HT-29 (cell line): Measurements from ENCODE around the gene DHX34. TPM values are rescaled to one million over a fixed set of nuclear protein-coding genes. Genes with fewer than 3 reads are reported as not detected.
"Not testable (repeated sequence)": the region's sequence is repeated elsewhere in the genome, so short reads cannot be mapped to it uniquely, and the experiment has no call there.

Source experiments
- DNase-seq: peaks from one replicate; pipeline ENCODE4 v3.0.0-alpha.2; 2015; ENCODE audit warnings: low spot score
- total RNA-seq: library from RNA; depleted of rRNA; stranded (reverse); fragments of >200 nt; shearing (Covaris generic); gene quantifications from 2 replicates; pipeline ENCODE4 v1.2.3, GENCODE V29; 2014

DHX34 gene
- total RNA-seq, 1 experiment from 2014 or later: 88.4 TPM

DNA sequence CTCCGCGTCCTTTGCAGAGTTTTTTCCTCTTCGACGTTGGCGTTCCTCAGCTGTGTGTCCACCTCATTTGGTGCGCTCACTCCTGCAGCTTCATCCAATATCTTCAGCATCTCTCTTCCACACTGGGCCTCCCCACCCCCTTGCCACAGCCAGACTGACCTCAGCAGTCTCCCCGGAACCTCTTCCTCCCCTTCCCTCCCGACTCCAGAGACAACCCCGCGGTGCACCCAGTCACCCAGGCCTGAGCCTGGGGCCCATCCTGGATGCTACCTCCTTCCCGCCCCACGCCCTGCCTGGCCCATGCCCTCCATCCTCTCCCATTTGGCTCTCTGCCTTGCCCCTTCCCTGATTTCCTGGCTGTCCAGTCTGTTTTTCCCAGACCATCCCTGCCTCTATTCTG lies 25.2 kb upstream of the DHX34 start:
- DNase-seq: no peak

DNA sequence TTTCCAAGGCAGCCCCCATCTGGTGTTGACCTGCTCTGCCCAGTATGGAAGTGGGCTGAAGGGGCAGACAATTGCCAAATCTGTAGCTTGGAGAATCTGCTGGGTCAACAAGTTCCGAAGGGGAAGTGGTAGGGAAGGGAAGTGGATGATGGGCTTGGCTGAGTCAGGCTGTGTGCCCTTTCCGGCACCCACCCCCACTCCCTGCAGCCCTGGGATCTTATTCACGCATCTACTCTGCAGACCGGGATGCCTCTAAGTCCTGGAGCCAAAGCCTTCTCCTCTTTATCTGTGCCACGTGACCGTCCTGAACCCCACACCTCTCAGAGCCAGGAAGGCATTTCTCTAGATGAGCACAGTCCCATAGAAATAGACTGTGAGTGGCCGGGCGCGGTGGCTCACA lies 24.6 kb upstream of the DHX34 start:
- no peak for DNase-seq

DNA sequence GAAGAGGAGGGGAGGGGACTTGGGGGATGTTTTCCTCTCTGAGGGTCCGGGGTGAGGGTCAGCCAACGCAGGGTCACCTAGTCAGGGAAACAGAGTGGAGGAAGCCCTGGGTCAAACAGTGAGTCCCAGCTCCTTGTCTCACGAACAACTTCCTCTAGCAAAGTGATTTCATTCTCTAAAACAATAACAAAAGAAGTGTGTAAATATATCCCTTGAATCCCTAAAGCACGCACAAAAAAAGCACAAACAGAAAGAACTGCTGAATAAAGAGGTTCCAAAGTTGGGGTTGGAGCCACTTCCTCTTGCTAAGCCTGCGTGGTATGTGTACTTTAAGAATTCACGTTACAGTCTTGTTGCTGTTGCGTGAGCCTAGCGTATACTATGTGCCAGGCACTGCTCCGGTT lies 18.6 kb upstream of the DHX34 start:
- DNase-seq: no peak

DNA sequence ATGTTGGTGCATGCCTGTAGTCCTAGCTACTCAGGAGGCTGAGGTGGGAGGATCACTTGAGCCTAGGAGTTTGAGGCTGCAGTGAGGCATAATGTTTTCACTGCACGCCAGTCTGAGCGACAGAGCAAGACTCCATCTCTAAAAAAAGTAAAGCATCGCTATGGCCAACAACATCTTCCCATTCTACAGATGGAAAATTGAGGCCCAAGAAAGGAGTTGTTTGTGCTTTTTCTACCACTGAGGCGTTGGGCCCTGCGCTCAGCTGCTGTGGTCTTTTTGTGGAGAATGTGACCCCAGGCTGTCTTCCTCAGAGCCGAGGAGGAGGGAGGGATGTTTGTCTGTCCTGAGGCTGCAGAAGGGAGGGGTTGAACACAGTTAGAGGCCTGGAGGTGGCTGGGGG lies 17.6 kb upstream of the DHX34 start:
- DNase-seq: no peak

DNA sequence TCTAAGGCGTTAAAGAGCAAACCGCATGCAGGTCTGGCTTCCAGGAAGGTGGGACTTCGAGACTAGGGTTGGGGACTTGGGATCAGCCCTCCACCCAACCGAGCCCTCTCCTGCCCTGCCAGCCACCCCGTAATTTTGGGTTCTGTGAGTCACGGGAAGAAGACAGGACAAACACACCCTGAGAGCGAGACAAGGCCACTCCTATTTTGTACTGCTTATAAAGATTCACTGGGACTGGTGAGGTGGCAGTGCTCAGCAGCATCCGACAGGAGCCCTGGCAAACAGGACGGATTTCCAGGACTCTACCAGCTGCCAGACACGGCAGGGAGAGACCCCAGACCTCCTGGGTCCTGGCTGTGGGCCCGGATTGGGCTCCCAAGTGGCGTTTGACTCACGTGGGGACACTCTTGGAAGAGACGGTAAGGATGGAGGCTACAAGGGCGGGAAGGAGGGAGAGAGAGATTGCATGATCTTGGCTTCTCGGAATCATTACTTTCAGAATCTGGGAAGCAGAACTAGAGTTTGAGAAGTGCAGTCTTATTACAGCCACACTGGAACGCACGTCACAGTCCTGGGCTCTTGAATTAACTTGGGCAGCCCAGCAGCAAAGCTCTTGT lies 17.1 kb upstream of the DHX34 start, which contains the start of gene C5AR2:
TSS of gene C5AR2 (plus strand) at position 245 of the 617 bp plus-strand sequence. CDS start 8,625 bp downstream, outside the sequence.
- DNase-seq: no peak

DNA sequence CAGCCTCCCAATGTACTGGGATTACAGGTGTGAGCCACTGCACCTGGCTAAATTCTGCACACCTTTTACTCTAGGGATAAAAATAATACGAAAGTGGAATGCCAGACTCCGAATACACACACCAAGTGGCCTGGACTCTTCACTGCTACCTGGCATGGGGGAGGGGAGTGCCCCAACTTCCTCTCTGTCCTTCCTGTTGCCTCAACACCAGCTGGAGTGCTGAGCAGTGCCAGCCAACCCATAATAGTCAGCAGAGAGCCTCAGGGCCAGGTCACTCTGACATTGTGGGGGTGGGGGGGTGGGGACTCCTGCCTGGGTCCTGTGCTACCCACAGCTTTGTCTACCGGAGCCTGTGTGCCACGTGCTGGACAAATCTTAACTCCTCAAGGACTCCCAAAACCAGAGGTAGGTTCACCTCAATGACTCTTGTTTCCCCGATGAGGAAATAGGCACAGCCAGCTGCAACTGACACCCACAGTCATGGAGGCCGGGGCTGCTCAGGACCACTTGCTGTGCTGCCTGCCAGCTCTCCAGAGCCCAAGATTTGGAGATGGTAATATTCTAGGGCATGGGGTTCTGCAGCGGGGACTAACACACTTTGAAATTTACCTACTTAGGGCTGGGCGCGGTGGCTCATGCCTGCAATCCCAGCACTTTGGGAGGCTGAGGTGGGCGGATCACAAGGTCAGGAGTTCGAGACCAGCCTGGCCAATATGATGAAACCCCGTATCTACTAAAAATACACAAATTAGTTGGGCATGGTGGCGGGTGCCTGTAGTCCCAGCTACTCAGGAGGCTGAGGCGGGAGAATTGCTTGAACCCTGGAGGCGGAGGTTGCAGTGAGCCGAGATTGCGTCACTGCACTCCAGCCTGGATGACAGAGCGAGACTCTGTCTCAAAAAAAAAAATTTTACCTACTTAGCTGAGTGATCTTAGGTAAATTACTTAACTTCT lies 12.1 kb upstream of the DHX34 start:
- not testable (repeated sequence) for DNase-seq

DNA sequence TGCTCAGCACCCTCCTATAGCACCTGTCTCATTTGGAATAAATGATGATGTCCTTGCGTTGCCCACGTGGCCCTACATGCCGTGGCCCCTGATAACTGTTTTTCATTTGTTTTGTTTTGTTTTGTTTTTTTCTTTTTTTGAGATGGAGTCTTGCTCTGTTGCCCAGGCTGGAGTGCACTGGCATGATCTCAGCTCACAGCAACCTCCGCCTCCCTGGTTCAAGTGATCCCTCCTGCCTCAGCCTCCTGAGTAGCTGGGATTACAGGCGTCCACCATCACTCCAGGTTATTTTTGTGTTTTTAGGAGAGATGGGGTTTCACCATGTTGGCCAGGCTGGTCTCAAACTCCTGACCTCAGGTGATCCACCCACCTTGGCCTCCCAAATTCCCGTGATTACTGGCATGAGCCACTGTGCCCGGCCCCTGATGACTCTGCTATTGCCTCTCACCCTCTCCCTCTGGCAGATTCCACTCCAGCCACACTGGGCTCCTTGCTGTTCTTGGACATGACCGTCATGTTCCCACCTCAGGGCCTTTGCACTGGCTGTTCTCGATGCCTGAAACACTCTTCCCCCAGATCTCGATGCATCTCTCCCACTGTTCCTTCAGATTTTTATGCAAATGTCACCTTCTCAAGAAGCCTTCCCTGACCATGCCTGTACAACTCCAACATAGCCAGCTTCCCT lies 9.8 kb upstream of the DHX34 start:
- DNase-seq: no peak

DNA sequence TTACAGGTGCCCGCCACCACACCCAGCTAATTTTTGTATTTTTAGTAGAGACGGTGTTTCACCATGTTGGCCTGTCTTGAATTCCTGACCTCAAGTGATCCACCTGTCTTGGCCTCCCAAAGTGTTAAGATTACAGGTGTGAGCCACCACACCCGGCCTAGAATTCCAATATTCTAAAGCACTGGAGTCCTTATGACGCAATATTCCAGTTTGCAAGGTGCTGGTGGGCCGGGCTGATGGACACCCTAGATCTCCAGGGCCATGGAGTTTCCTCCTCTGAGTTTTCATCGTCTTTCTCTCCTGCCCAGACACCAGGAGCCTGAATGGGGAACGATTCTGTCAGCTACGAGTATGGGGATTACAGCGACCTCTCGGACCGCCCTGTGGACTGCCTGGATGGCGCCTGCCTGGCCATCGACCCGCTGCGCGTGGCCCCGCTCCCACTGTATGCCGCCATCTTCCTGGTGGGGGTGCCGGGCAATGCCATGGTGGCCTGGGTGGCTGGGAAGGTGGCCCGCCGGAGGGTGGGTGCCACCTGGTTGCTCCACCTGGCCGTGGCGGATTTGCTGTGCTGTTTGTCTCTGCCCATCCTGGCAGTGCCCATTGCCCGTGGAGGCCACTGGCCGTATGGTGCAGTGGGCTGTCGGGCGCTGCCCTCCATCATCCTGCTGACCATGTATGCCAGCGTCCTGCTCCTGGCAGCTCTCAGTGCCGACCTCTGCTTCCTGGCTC lies 8.5 kb upstream of the DHX34 start:
- DNase-seq: no peak

DNA sequence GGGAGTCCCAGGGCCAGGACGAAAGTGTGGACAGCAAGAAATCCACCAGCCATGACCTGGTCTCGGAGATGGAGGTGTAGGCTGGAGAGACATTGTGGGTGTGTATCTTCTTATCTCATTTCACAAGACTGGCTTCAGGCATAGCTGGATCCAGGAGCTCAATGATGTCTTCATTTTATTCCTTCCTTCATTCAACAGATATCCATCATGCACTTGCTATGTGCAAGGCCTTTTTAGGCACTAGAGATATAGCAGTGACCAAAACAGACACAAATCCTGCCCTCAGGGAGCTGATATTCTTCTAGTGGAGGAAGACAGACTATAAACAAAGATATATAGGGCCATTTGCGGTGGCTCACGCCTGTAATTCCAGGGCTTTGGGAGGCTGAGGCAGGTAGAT lies 7.4 kb upstream of the DHX34 start:
- DNase-seq: no peak

DNA sequence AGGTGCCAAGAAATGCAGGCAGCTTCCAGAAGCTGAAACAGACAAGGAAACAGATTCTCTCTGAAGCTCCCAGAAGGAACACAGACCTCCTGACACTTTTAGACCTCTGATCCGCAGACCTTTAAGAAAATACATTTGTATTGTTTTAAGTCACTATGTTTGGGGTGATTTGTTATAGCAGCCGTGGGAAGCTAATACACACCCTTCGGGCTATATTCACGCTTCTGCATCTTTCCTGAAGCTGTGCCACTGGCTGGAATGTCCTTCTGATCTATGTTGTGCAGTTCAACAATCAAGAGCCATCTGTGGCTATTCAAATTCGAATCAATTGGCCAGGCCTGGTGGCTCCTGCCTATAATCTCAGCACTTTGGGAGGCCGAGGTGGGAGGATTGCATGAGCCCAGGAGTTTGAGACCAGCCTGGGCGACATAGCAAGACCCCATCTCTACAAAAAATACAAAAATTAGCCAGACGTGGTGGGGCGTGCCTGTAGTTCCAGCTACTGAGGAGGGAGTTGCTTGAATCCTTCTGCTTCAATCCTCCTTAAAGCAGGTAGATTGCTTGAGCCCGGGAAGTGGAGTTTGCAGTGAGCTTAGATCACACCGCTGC lies 5.8 kb upstream of the DHX34 start:
- no peak for DNase-seq

DNA sequence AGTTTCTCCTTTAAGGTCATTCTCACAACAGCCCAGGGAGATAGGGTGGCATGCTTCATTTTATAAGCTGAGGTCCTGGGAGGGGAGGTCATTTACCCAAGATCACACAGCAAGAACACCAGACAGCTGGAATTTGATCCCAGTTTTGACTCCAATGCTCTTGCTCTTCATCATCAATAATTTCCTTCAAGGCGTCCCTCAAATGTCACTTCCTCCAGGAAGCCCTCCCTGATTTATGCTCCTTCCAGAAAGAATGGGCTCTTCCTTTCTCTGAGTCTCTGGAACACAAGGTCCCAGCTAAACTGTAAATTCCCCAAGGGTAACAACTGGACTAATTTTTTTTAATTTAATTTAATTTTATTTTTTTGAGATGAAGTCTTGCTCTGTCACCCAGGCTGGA lies 4.7 kb upstream of the DHX34 start:
- no peak for DNase-seq

DNA sequence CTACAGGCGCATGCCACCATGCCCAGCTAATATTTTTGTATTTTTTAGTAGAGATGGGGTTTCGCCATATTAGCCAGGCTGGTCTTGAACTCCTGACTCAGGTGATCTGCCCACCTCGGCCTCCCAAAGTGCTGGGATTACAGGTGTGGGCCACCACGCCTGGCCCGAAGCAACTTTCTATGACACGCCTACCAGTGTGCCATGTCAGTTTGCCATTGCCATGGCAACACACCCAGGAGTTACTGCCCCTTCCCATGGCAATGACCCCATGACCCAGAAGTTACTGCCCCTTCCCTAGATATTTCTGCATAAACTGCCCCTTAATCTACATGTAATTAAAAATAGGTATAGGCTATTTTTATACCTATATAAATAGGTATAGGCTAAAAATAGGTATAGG lies 3.1 kb upstream of the DHX34 start:
- not testable (repeated sequence) for DNase-seq

DNA sequence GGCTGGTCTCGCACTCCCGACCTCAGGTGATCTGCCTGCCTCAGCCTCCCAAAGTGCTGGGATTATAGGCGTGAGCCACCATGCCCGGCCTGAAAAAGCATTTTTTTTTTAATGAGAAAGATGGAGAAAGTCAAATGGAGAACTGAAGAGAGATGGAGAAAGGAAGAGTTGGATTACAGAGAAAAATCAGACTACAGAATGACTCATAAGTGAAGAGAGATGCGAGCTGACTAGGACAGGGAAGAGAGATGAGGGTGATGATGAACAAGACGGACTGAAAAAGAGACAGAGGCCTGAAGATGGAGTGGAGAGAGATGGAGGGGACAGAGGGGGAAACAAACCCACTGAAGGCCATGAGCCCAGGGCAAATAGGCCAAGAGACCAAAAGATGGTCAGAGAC lies 1.5 kb downstream of the DHX34 start:
- DNase-seq: no peak

DNA sequence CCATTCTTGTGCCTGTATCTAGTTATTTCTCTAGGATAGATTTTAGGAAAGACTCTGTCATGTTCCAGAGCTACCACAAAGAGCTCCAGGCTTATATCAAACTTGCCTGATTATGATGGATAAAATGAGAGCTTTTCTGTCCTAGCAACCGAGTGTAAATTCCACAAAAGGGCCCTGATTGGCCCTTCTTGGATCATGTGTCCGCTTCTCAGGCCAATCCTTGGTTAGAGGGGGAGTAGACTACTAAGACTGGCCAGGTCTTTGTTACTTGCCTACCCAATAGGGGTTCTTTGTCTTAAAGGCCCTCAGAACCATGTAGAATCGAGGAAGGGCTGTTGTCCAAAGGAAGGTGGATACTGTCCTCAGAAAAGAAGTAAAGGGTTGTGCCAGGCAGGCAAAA lies 2.4 kb downstream of the DHX34 start:
- DNase-seq: peak; percentile 60

DNA sequence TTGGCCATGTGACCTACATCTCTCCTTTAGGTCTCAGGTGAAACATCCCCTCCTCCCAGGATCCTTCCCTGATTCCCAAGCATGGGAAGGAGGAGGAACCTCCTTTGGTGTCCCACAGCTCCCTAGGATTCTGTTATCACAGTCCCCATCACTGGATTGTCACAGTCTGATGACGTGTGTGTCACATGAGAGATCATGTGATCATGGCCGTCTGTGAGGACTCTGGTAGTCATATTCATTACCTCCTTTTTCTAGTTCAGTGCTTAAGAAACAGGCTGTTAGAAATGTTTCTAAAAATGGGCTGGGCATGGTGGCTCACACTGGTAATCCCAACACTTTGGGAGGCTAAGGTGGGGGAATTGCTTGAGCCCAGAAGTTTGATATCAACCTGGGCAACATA lies 3.0 kb downstream of the DHX34 start:
- no peak for DNase-seq

DNA sequence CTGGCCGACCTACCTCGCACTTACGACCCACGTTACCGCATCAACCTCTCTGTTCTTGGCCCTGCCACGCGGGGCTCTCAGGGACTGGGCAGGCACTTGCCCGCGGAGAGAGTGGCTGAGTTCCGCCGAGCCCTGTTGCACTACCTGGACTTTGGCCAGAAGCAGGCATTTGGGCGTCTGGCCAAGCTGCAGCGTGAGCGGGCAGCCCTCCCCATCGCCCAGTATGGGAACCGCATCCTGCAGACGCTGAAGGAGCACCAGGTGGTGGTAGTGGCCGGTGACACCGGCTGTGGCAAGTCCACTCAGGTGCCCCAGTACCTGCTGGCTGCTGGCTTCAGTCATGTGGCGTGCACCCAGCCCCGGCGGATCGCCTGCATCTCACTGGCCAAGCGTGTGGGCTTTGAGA lies 4.2 kb downstream of the DHX34 start:
- DNase-seq: peak; percentile 94

DNA sequence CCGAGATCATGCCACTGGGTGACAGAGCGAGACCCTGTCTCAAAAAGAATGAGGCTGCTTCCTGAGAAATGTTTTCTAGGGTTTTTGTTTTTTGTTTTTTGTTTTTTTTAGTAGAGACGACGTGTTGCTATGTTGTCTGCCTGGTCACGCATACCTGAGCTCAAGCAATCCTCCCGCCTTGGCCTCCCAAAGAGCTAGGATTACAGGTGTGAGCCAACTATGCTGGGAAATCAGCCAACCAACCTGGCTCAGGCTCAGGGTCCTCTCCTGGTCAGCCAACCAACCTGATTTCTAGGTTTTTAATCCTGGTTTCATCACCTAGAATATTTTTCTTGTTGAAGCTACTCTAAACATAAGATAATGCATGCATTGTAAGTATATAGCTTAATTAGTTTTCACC lies 7.8 kb downstream of the DHX34 start:
- no peak for DNase-seq

DNA sequence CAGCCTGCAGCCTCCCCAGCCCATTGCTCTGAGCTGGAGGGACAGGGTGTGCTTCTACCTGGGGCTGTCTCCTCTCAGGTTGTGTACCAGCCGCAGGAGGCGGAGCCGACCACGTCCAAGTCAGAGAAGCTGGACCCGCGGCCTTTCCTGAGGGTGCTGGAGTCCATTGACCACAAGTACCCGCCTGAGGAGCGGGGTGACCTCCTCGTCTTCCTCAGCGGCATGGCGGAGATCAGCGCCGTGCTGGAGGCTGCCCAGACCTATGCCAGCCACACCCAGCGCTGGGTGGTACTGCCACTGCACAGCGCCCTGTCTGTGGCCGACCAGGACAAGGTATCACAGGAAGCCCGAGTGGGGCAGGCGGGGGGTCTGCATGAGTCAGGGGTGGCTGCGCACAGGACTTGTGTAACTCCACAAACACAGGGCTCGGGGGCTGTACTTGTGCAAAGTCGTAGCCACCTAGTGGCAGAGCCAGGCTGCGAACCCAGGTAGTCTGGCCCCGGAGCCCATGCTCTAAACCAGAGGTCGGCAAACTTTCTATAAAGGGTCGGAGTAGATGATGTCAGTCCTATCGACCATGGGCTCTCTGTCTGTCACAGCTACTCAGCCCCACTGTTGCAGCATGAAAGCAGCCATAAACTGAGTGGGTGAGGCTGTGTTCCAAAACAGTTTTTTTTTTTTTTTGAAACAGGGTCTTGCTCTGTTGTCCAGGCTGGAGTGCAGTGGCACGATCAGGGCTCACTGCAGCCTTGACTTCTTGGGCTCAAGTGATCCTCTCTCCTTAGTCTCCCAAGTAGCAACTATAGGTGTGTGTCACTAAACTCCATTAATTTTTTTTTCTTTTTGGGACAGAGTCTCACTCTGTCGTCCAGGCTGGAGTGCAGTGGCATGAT lies 8.9 kb downstream of the DHX34 start:
- peak; percentile 35 for DNase-seq

DNA sequence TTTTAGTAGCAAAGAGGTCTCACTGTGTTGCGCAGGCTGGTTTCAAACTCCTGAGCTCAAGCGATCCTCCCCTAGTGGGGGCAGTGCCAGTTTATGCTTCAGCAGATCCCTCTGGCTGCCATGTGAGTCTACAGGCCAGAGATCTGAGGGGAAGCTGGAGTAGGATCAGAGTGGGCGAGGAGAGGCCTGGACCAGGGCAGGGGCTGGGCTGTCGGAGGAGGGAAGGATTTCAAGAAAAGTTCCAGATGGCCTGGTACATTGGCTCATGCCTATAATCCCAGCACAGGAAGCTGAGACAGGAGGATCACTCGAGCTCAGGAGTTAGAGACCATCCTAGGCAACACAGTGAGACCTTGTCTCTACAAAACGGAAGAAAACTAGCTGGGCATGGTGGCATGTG lies 9.8 kb downstream of the DHX34 start:
- no peak for DNase-seq

DNA sequence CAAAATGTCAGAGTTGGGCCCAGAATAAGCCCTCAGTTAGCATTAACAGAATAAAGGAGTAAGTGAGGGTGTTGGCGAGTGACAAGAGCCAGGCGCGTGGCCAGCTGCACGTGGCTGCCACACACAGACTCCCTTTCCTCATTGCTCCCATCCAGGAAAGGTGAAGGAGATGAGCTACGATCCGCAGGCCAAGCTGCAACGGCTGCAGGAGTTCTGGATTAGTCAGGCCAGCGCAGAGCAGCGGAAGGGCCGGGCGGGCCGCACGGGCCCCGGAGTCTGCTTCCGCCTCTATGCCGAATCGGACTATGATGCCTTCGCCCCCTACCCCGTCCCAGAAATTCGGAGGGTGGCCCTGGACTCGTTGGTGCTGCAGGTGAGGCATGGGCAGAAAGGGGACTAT lies 13.2 kb downstream of the DHX34 start:
- DNase-seq: no peak
